HCT116 (cell line): Measurements from ENCODE around the gene TRPM3. TPM values are rescaled to one million over a fixed set of nuclear protein-coding genes. Genes with fewer than 3 reads are reported as not detected.
"Not testable (repeated sequence)": the region's sequence is repeated elsewhere in the genome, so short reads cannot be mapped to it uniquely, and the experiment has no call there.

ENCODE experiments used
- ATAC-seq: fragments of 200-7000 bp; cut with Tn5 transposase; 2 replicates; pipeline ENCODE4 v1.9.1; 2020; ENCODE audit warnings: mild to moderate bottlenecking, moderate library complexity
- BruUV-seq: library from RNA; stranded (reverse); fragments of 400-500 nt; replicated peaks from 2 replicates; lab custom pipeline; 2021; lab: Mats Ljungman, UMichigan
- CTCF ChIA-PET: fragments of 300-600 bp; sonication (Branson Sonifier 250); formaldehyde crosslinking; loops from one replicate; lab custom pipeline; 2021; ENCODE audit warnings: antibody characterized with exemption; lab: Charles Lee
- POLR2A ChIA-PET: fragments of 300-600, 350-600 bp; sonication (Branson Sonifier 250); formaldehyde crosslinking; loops from one replicate; lab custom pipeline; 2021; ENCODE audit warnings: antibody characterized with exemption; lab: Charles Lee
- RAD21 ChIA-PET, 2 experiments: fragments of 300-600 bp; sonication (Branson Sonifier 250); formaldehyde crosslinking; loops; one replicate each; lab custom pipeline; 2023; ENCODE audit warnings: low total read pairs in 2 of 2; ENCODE audit not compliant: uncharacterized antibody in 2 of 2, unreplicated experiment in 2 of 2, low non-redundant PET in 1 of 2; lab: Charles Lee
- DNase-seq: peaks from one replicate; pipeline ENCODE4 v3.0.0-alpha.2; 2010; ENCODE audit warnings: low read depth, low spot score
- H2AFZ ChIP-seq: fragments of 200-600 bp; shearing (Covaris generic), sonication (generic); 2 replicates; pipeline ENCODE4 v1.6.1; 2017; ENCODE audit warnings: low read depth, mixed run types, mixed read lengths, antibody characterized with exemption, low read length; ENCODE audit not compliant: poor library complexity, severe bottlenecking
- H3K27ac ChIP-seq: 2 replicates; pipeline ENCODE4 v1.5.1; 2012; ENCODE audit warnings: low read depth, low read length
- H3K27me3 ChIP-seq: fragments of 200-600 bp; sonication (generic); 2 replicates; pipeline ENCODE4 v1.6.1; 2016; ENCODE audit warnings: mixed run types, low read length, mixed read lengths; ENCODE audit not compliant: insufficient read depth
- H3K36me3 ChIP-seq, 2 experiments: fragments of 200-500 bp in 1 of 2; fragments of 200-600 bp in 1 of 2; sonication (Bioruptor generic) in 1 of 2; sonication (generic) in 1 of 2; 2 replicates each; pipeline versions ENCODE4 v1.5.1 to v1.6.1; 2014 to 2016; ENCODE audit warnings: low read length in 2 of 2, inconsistent platforms in 1 of 2, mixed read lengths in 1 of 2, mixed run types in 1 of 2; ENCODE audit not compliant: insufficient read depth in 2 of 2, control insufficient read depth in 1 of 2
- H3K4me1 ChIP-seq, 2 experiments: fragments of 200-600 bp in 1 of 2; sonication (generic) in 1 of 2; 2 replicates each; pipeline versions ENCODE4 v1.5.1 to v1.6.1; 2012 to 2017; ENCODE audit warnings: low read length in 2 of 2, inconsistent platforms in 1 of 2, mild to moderate bottlenecking in 1 of 2, mixed read lengths in 1 of 2, mixed run types in 1 of 2, moderate library complexity in 1 of 2; ENCODE audit not compliant: insufficient read depth in 2 of 2, control insufficient read depth in 1 of 2
- H3K4me2 ChIP-seq: fragments of 200-600 bp; sonication (generic); 2 replicates; pipeline ENCODE4 v1.6.1; 2017; ENCODE audit warnings: mixed run types, low read length, mixed read lengths
- H3K4me3 ChIP-seq, 2 experiments: fragments of 200-600 bp in 1 of 2; sonication (generic) in 1 of 2; replicated peaks in 1 of 2; 2 replicates each; pipeline ENCODE4 v1.5.1; 2011 to 2016; ENCODE audit warnings: low read length in 2 of 2, control low read depth in 1 of 2, low read depth in 1 of 2, mild to moderate bottlenecking in 1 of 2, mixed read lengths in 1 of 2, mixed run types in 1 of 2
- H3K79me2 ChIP-seq: fragments of 200-600 bp; sonication (generic); 2 replicates; pipeline ENCODE4 v1.6.1; 2017; ENCODE audit warnings: mild to moderate bottlenecking, mixed run types, low read length, moderate library complexity, mixed read lengths; ENCODE audit not compliant: insufficient read depth
- H3K9ac ChIP-seq: fragments of 200-600 bp; sonication (generic); 2 replicates; pipeline ENCODE4 v1.6.1; 2016; ENCODE audit warnings: low read length, mixed read lengths
- H3K9me2 ChIP-seq: fragments of 200-600 bp; sonication (generic), shearing (Covaris generic); 2 replicates; pipeline ENCODE4 v1.6.1; 2017; ENCODE audit warnings: mixed run types, mild to moderate bottlenecking, moderate library complexity; ENCODE audit not compliant: insufficient read depth
- H3K9me3 ChIP-seq, 2 experiments: fragments of 200-500 bp in 1 of 2; fragments of 200-600 bp in 1 of 2; sonication (Bioruptor generic) in 1 of 2; sonication (generic) in 1 of 2; 2 replicates each; pipeline ENCODE4 v1.6.1; 2014 to 2017; ENCODE audit warnings: low read length in 2 of 2, mixed read lengths in 2 of 2, inconsistent platforms in 1 of 2, low read depth in 1 of 2, mild to moderate bottlenecking in 1 of 2, mixed run types in 1 of 2, moderate library complexity in 1 of 2; ENCODE audit not compliant: control insufficient read depth in 1 of 2, insufficient read depth in 1 of 2
- H4K20me1 ChIP-seq: fragments of 200-600 bp; sonication (generic), shearing (Covaris generic); 2 replicates; pipeline ENCODE4 v1.6.1; 2017; ENCODE audit warnings: mixed run types, mild to moderate bottlenecking, moderate library complexity; ENCODE audit not compliant: insufficient read depth
- CBX3 ChIP-seq: IDR thresholded peaks from 2 replicates; pipeline ENCODE4 v1.6.1; 2012; ENCODE audit warnings: low read depth
- CEBPB ChIP-seq: IDR thresholded peaks from 2 replicates; pipeline ENCODE4 v1.6.1; 2012; ENCODE audit warnings: low read depth
- EGR1 ChIP-seq: IDR thresholded peaks from 2 replicates; pipeline ENCODE4 v1.6.1; 2012; ENCODE audit warnings: low read depth
- EZH2 ChIP-seq: fragments of 200-600 bp; sonication (generic); IDR thresholded peaks from 2 replicates; pipeline ENCODE4 v1.6.1; 2017; ENCODE audit warnings: antibody characterized with exemption, mixed run types
- FOSL1 ChIP-seq: IDR thresholded peaks from 2 replicates; pipeline ENCODE4 v1.6.1; 2012; ENCODE audit warnings: low read depth
- JUND ChIP-seq: IDR thresholded peaks from 2 replicates; pipeline ENCODE4 v1.6.1; 2012
- POLR2A ChIP-seq: IDR thresholded peaks from 2 replicates; pipeline ENCODE4 v1.7.0; 2011; ENCODE audit warnings: borderline replicate concordance; ENCODE audit not compliant: insufficient read depth, insufficient read length; ENCODE audit errors: extremely low read depth
- POLR2AphosphoS5 ChIP-seq: IDR thresholded peaks from 2 replicates; pipeline ENCODE4 v1.6.1; 2011; ENCODE audit warnings: mild to moderate bottlenecking, low read depth, low read length, moderate library complexity
- SIN3A ChIP-seq: IDR thresholded peaks from 2 replicates; pipeline ENCODE4 v1.6.1; 2012; ENCODE audit warnings: low read depth
- YY1 ChIP-seq: IDR thresholded peaks from 2 replicates; pipeline ENCODE4 v1.6.1; 2011; ENCODE audit warnings: low read length, low read depth, moderate library complexity, mild to moderate bottlenecking; ENCODE audit not compliant: insufficient replicate concordance; ENCODE audit errors: extremely low read depth
- ZFX ChIP-seq: fragments of 450-650 bp; IDR thresholded peaks from 2 replicates; pipeline ENCODE4 v1.6.1; 2017
- ZNF274 ChIP-seq: fragments of 200-500 bp; sonication (Bioruptor generic); IDR thresholded peaks from 2 replicates; pipeline ENCODE4 v1.6.1; 2014; ENCODE audit warnings: mild to moderate bottlenecking, low read depth, low read length, inconsistent platforms
- intact Hi-C: fragments of 100-400 bp; cut with micrococcal nuclease; formaldehyde crosslinking; loops from 2 replicates; pipeline ENCODE4 v1.10.0; 2022
- total RNA-seq: library from RNA; stranded (reverse); gene quantifications from one replicate; pipeline ENCODE4 v1.2.1, GENCODE V29; 2021; ENCODE audit not compliant: unreplicated experiment
- TF ChIP-seq, protein P1 (sequence below): IDR thresholded peaks from 2 replicates; pipeline ENCODE4 v1.6.1; 2011; ENCODE audit warnings: mild to moderate bottlenecking, low read length, moderate library complexity; ENCODE audit not compliant: insufficient replicate concordance; ENCODE audit errors: extremely low read depth

Gene TRPM3
- total RNA-seq, 1 experiment from 2014 or later, result not detected

DNA sequence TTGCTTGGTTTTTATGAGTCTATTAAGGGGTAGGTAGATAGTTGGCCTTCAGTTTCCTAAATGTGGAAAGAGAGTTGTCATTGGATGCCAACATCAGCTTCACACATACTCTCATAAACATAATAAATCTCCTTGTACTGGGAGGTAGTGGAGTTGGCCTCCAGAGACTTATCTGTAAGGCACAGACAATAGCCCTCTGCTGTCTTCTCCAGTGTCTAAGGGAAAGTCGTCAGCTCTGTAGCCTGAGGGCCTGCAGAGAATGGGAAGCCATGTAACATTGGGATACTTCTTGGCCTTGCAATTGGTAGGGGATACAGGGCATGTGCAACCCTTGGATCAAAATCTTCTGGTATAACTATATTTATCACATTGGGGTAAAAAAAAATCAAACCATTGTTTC lies 375.1 kb downstream of the TRPM3 start:
- CTCF ChIA-PET, result no interaction called here
- no peak overlapping the region for H2AFZ ChIP-seq
- BruUV-seq, result no TSS peak
- intact Hi-C loops, result no loop called here
- POLR2A ChIA-PET, result no interaction called here
- no peaks in the 10 kb centered on the region for H3K4me1 ChIP-seq
- no peaks in the 10 kb centered on the region for H3K9me2 ChIP-seq
- RAD21 ChIA-PET, result no interaction called here
- no peaks in the 10 kb centered on the region for H3K36me3 ChIP-seq
- no peaks in the 10 kb centered on the region for H4K20me1 ChIP-seq
- no peaks in the 10 kb centered on the region for H3K9me3 ChIP-seq
- H3K27ac ChIP-seq, result no peak overlapping the region
- DNase-seq (no peak), ATAC-seq (no peak)
- H3K79me2 ChIP-seq, result no peaks in the 10 kb centered on the region
- no peak overlapping the region for H3K9ac ChIP-seq
- no peak overlapping the region for H3K4me3 ChIP-seq
- H3K27me3 ChIP-seq, result peaks cover 16% of the 10 kb centered on the region
- TF ChIP-seq POLR2AphosphoS5 (no peak), FOSL1 (no peak), ZNF274 (no peak), EZH2 (no peak), CBX3 (no peak), YY1 (no peak), POLR2A (no peak), JUND (no peak), CEBPB (no peak), EGR1 (no peak), ZFX (no peak), SIN3A (no peak)
- TF ChIP-seq, protein P1, sequence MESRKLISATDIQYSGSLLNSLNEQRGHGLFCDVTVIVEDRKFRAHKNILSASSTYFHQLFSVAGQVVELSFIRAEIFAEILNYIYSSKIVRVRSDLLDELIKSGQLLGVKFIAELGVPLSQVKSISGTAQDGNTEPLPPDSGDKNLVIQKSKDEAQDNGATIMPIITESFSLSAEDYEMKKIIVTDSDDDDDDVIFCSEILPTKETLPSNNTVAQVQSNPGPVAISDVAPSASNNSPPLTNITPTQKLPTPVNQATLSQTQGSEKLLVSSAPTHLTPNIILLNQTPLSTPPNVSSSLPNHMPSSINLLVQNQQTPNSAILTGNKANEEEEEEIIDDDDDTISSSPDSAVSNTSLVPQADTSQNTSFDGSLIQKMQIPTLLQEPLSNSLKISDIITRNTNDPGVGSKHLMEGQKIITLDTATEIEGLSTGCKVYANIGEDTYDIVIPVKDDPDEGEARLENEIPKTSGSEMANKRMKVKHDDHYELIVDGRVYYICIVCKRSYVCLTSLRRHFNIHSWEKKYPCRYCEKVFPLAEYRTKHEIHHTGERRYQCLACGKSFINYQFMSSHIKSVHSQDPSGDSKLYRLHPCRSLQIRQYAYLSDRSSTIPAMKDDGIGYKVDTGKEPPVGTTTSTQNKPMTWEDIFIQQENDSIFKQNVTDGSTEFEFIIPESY, result no peak
- TF ChIP-seq, all 23 proteins: peak for 0
- H3K4me2 ChIP-seq, result no peak overlapping the region

DNA sequence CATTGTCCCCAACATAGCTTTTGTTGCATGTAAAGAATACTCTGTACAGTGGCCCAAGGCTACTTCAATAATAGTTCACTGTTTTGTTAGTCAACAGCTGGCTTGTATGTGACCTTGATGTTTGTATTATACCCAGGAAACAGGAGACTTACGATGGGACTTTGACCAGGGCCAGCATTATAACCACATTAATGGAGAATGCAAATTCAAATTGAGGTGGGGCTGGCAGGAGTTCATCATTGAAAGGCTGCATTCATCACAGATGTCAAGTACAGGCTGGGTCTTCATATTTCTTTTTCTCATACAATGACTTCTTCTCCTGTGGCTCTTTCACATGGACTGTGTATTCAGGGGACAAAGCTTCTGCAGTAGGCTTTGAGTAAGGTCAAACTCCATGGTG lies 396.6 kb downstream of the TRPM3 start:
- BruUV-seq, H3K79me2 ChIP-seq, H3K36me3 ChIP-seq, H3K9ac ChIP-seq, H3K4me1 ChIP-seq, H3K9me3 ChIP-seq, POLR2A ChIA-PET, H3K4me2 ChIP-seq, H3K9me2 ChIP-seq, H4K20me1 ChIP-seq, H3K27me3 ChIP-seq, intact Hi-C loops, DNase-seq, H3K27ac ChIP-seq, CTCF ChIA-PET, H2AFZ ChIP-seq, H3K4me3 ChIP-seq, ATAC-seq, RAD21 ChIA-PET: not testable (repeated sequence)

DNA sequence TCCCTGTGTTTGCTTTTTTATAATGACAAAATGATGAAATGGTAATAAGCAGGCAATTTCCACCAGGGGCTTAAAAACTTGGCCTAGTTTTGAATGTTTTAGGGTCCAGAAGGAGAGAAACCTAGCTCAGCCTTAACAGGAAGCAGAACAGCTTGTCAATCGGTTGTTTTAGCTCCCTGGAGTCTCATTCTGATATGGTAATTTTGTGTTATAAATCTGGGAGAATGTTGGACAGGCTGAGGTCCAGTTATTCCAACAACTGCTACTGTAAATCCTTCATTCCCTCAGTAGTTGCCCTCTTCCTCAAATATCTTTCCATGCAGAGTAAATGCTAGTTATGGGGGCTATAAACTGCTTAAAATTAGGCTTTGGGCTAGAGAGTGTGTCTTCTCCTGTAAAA lies 397.4 kb downstream of the TRPM3 start:
- RAD21 ChIA-PET, CTCF ChIA-PET, H3K27me3 ChIP-seq, H3K4me3 ChIP-seq, intact Hi-C loops, DNase-seq, ATAC-seq, H3K79me2 ChIP-seq, H3K9me3 ChIP-seq, H3K4me1 ChIP-seq, H3K36me3 ChIP-seq, BruUV-seq, H3K4me2 ChIP-seq, H2AFZ ChIP-seq, H3K9me2 ChIP-seq, H3K27ac ChIP-seq, H3K9ac ChIP-seq, H4K20me1 ChIP-seq, POLR2A ChIA-PET: not testable (repeated sequence)
